OCI-LY1 (cell line): Measurements from ENCODE around the gene MNT.

Experiments
- EZH2 ChIP-seq: fragments of 200-600 bp; sonication (generic), shearing (Covaris generic); IDR thresholded peaks from 2 replicates; pipeline ENCODE4 v1.8.0; 2017; ENCODE audit warnings: borderline replicate concordance, mixed run types, mild to moderate bottlenecking, antibody characterized with exemption, low read length, moderate library complexity, mixed read lengths
- TF ChIP-seq, protein P1 (sequence below): fragments of 200-600 bp; sonication (generic), shearing (Covaris generic); IDR thresholded peaks from 2 replicates; pipeline ENCODE4 v1.5.1; 2017; ENCODE audit warnings: mild to moderate bottlenecking, antibody characterized with exemption, low read length, moderate library complexity, mixed read lengths

DNA sequence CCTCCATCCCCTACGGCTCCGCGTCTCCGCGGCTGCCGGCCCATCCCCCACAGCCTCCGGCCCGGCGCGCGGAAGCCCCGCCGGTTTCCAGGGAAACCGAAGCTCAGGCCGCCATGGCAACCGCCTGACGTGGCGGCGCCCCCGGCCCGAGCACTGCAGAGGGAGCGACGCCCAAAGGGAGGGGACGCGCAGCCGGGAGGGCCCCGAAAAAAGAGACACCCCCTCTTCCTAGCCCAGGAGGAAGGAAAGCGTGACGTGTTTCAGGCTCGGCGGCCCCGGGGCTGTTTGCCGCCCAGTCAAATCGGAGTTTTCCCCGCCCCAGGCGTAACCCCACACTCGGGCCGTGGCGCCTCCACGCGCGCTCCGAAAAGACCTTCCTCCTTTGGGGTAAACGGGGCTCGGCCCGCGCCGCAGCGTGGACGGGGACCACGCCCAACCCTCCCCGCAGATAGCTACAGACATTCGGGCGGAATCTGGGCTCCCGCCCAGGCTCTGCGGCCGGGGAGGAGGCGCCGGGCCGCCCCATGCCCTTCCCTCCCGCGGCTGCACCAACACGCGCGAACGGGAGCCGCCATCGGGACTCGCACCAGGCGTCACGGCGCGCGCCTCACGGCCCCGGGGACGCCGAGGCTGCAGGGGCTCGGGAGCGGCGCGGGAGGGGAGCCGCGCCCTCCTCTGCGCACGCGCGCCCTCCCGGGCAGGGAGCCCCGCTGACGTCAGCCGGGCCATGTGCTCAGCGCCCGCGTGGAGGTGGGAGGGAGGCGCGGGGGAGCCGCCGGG, 7.5 kb downstream of the MNT start:
- TF ChIP-seq, protein P1, sequence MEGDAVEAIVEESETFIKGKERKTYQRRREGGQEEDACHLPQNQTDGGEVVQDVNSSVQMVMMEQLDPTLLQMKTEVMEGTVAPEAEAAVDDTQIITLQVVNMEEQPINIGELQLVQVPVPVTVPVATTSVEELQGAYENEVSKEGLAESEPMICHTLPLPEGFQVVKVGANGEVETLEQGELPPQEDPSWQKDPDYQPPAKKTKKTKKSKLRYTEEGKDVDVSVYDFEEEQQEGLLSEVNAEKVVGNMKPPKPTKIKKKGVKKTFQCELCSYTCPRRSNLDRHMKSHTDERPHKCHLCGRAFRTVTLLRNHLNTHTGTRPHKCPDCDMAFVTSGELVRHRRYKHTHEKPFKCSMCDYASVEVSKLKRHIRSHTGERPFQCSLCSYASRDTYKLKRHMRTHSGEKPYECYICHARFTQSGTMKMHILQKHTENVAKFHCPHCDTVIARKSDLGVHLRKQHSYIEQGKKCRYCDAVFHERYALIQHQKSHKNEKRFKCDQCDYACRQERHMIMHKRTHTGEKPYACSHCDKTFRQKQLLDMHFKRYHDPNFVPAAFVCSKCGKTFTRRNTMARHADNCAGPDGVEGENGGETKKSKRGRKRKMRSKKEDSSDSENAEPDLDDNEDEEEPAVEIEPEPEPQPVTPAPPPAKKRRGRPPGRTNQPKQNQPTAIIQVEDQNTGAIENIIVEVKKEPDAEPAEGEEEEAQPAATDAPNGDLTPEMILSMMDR, result no peak
- no peak for TF ChIP-seq EZH2
